Keratinocyte (primary cell): Measurements from ENCODE around the gene GLTPD2.

Source experiments
- CTCF ChIP-seq, 3 experiments: IDR thresholded peaks in 1 of 3; conservative IDR thresholded peaks in 1 of 3; optimal IDR thresholded peaks in 1 of 3; 2 replicates in 2 of 3; 3 replicates in 1 of 3; pipeline versions ENCODE3 to v1.5.1; 2011; ENCODE audit warnings: low read length in 3 of 3, mild to moderate bottlenecking in 3 of 3, moderate library complexity in 2 of 3, control low read depth in 1 of 3, inconsistent platforms in 1 of 3; ENCODE audit not compliant: insufficient read depth in 2 of 3; ENCODE audit errors: extremely low read depth in 1 of 3
- EZH2 ChIP-seq: IDR thresholded peaks from one replicate; pipeline ENCODE4 v1.6.1; 2012; ENCODE audit warnings: inconsistent platforms, mild to moderate bottlenecking, low read length, moderate library complexity

DNA sequence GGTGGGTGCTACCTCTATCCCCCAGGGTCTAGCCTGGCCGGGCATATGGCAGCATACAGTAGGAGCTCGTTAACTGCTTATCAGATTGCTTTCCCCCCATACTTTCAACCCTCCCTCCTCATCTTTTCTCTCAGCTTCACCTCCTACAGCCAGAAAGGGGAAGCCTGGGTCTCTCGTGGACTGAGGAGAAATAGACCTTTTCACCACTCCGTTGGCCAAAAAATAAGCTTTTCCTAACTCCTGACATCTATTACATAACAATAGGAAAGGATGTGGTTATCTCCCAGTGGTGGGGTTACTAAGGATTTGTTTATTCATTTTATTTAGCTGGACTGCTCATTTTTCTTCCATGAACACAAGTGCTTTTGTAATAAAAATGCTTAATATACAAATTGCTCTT is 40.1 kb upstream of the GLTPD2 start:
- no peak for TF ChIP-seq CTCF (optimal IDR thresholded peaks at IDR 0.05 in 1 of 3, IDR thresholded peaks at IDR 0.05 in 1 of 3, conservative IDR thresholded peaks at IDR 0.05 in 1 of 3; ENCODE audit: extremely low read depth in 1 of 3, insufficient read depth in 2 of 3, low read length in 3 of 3)
- TF ChIP-seq EZH2 = no peak
